GM13976 (cell line): Measurements from ENCODE around the gene NDUFA13.

Experiments
- DNase-seq: peaks from one replicate; pipeline ENCODE4 v3.0.0; 2012; ENCODE audit warnings: low spot score
- CTCF ChIP-seq: IDR thresholded peaks from 2 replicates; pipeline ENCODE4 v1.5.1; 2012; ENCODE audit warnings: borderline replicate concordance, mild to moderate bottlenecking; ENCODE audit not compliant: insufficient read depth; ENCODE audit errors: extremely low read depth, missing control alignments, control extremely low read depth
- in situ Hi-C: fragments of 300-500 bp; cut with MboI; formaldehyde crosslinking; loops from one replicate; pipeline ENCODE4 v1.12.0; 2022; ENCODE audit warnings: low sequenced_read_pairs, mixed read lengths, inconsistent platforms; ENCODE audit not compliant: unreplicated experiment

NDUFA13 gene

DNA sequence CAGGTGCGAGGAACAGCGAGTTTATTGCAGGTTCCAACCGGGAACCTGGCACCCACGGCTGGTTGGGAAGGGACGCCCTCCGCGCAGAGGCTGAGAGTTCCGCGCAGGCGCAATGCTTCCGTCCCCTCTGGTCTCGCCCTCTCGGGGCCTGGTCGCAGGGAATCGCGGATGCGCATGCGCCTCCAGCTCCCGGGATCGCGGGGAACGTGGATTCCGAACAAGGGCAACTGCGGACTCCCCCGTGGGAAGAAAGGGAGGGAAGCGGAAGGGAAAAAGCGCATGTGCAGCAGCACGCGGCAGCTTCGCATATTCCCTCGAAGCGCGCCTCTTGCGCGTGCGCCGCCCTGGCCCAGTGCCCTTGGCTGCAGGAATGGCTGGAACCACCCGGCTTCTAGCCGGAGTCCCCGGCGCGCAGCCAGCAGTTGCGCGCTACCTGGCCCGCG, 1.8 kb upstream of the NDUFA13 start:
- in situ Hi-C loops = no loop called here
- TF ChIP-seq CTCF = no peak
- DNase-seq = no peak

DNA sequence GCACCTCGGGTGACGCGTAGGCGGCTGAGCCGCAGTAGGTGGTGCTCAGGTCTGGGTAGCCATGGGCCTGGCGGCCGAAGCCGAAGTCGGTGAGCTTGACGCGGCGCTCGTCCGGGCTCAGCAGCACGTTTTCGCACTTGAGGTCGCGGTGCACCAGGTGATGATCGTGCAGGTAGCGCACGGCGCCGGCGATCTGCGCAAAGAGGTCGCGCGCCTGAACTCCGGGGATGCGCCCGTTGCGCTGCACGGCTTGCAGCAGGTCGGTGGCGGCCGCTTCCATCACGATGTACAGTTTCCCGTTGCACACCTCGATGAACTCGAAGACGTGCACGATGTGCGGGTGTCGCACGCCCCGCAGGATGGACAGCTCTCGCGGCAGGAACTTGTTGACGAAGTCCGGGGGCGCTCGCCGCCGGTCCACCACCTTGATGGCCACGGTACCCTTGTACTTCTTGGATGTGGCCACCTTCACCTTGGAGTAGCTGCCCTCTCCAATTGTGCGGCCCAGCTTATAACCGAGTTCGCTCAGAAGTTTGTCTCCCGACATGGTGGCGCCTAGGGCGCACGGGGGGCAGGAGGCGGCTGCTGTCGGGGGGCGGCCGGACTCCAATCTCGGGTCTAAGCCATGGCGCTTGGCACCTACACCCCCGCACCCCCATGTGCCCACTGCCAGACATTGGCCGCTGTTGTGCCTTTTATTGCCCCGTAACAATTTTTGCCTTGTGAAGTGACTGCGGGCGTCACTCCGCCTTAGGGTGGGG, 964 bp upstream of the NDUFA13 start, which contains the start of gene TSSK6:
TSSK6 (minus strand) TSS at position 668 of the 761 bp plus-strand sequence; CDS start at position 547, 121 bp downstream.
- TF ChIP-seq CTCF = no peak
- DNase-seq = no peak
- in situ Hi-C loops = no loop called here

- in situ Hi-C loops = no loop called here
- DNase-seq = no peak
- TF ChIP-seq CTCF = no peak
These were observed 1.2 kb downstream of the NDUFA13 start for GRCh38 chr19:19517235-19517619.

DNA sequence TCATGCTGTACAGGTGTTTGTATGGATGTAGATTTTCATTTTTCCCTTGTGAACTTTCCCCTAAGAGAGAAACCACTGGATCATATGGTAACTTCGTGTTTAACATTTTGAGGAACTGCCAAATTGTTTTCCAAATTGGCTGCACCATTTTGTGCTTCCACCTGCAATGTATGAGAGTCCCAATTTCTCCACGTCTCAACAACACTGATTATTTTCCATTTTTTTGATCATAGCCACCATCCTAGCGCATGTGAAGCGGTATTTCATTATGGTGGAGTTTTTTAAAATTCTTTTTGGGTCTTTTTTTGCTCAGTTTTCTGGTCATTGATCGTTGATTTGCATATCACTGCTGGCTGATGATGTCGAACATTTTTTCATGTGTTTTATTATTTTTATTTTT, 5.0 kb downstream of the NDUFA13 start:
- in situ Hi-C loops = no loop called here
- TF ChIP-seq CTCF = no peak
- no peak for DNase-seq

DNA sequence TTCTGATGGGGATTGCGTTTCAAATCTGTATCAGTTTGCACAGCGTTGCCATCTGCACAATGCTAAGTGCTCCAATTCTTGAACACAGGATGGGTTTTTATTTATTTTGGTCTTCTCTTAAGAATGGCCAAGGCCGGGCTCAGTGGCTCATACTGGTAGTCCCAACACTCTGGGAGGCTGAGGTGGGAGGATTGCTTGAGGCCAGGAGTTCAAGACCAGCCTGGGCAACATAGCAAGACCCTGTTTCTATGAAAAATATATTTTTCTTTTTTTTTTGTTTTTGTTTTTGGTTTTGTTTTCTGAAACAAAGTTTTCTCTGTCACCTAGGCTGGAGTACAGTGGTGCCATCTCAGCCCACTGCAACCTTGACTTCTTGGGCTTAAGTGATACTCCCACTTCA, 7.2 kb downstream of the NDUFA13 start:
- in situ Hi-C loops = no loop called here
- no peak for TF ChIP-seq CTCF
- DNase-seq = no peak

DNA sequence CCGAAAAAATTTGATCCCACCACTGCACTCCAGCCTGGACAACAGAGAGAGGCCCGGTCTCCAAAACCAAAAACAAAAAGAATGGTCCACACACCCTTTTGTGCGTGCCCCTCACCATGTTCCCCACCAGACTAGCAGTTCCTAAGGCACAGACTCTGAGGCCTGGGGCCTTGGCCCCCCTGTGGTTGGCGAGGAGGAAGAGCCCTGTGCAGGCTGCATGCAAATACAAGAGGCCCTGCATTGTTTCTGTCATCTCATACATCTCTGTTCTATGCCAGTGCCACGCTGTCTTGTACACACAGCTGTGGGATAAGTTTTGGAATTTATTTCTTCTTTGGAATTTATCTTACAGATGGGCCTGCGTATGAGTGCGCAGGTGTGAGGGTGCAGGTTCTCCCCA, 8.0 kb downstream of the NDUFA13 start:
- DNase-seq = no peak
- in situ Hi-C loops = no loop called here

More for the DNA sequence above, 8.0 kb downstream of the NDUFA13 start:
- TF ChIP-seq CTCF = no peak
